ENCODE results near the gene TBC1D16. TPM values are rescaled to one million over a fixed set of nuclear protein-coding genes. Genes with fewer than 3 reads are reported as not detected.
A peak's percentile ranks its signal among the peaks of the same experiment; 100 is the strongest.

TBC1D16 gene
- total RNA-seq, 3 donors from 2014 or later, result 27.1 to 92.2 (median 32.8) TPM

- Histone ChIP-seq H3K36me3 (no peaks in the 10 kb centered on the region), H3K9me3 (no peaks in the 10 kb centered on the region), H3K27ac (peak overlapping the region; percentile 84 to 95), H3K27me3 (no peaks in the 10 kb centered on the region), H3K4me1 (peaks cover 16 to 32% of the 10 kb centered on the region in 2 donors), H3K4me3 (peak overlapping the region in 1 of 3 donors; percentile 37)
- DNase-seq (ENCODE audit: low spot score in 2 of 2), result peak; percentile 87 to 92
- TF ChIP-seq POLR2A (IDR thresholded peaks at IDR 0.05) (no peak), CTCF (IDR thresholded peaks at IDR 0.05) (peak; percentile 7 to 32 (median 16)), POLR2AphosphoS5 (IDR thresholded peaks at IDR 0.05) (peak; percentile 10 to 79 (median 11))
- intact Hi-C loops (cut with DNase I; ENCODE audit: low total_unique reads), result no loop called here
These were observed 4.8 kb downstream of the TBC1D16 start for GRCh38 chr17:80030730-80031410.

GRCh38 chr17:80029258-80029974 is 6.3 kb downstream of the TBC1D16 start:
- intact Hi-C loops (cut with DNase I; ENCODE audit: low total_unique reads), result no loop called here
- H3K4me1 ChIP-seq, result peaks cover 19 to 38% of the 10 kb centered on the region in 2 donors
- no peaks in the 10 kb centered on the region for H3K9me3 ChIP-seq
- peak overlapping the region in 2 of 3 donors; percentile 0 to 38 for H3K4me3 ChIP-seq
- no peaks in the 10 kb centered on the region for H3K27me3 ChIP-seq
- H3K36me3 ChIP-seq, result no peaks in the 10 kb centered on the region
- peak overlapping the region; percentile 84 to 95 for H3K27ac ChIP-seq
- no peak for TF ChIP-seq POLR2A (IDR thresholded peaks at IDR 0.05)
- peak; percentile 18 to 35 (median 21) for TF ChIP-seq CTCF (IDR thresholded peaks at IDR 0.05)
- peak in 2 of 3 donors; percentile 37 to 90 for TF ChIP-seq POLR2AphosphoS5 (IDR thresholded peaks at IDR 0.05)
- peak; percentile 77 to 82 for DNase-seq (ENCODE audit: low spot score in 2 of 2)

DNA sequence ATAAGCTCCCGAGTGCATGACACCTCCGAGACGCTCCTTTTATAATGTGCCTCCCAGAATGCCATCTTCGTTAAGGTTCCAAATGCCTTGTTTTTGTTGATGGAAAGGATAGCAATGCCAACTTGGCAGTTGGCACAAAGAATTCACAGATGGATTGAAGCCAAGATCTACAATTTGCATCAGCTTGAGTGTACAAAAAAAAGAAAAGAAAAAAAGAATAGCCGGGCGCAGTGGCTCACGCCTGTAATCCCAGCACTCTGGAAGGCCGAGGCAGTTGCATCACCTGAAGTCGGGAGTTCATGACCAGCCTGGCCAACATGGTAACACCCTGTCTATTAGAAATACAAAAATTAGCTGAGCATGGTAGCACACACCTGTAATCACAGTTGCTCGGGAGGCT is 7.6 kb downstream of the TBC1D16 start:
- H3K9me3 ChIP-seq, result no peaks in the 10 kb centered on the region
- intact Hi-C loops (cut with DNase I; ENCODE audit: low total_unique reads), result no loop called here
- TF ChIP-seq POLR2A (IDR thresholded peaks at IDR 0.05) (no peak), CTCF (IDR thresholded peaks at IDR 0.05) (no peak), POLR2AphosphoS5 (IDR thresholded peaks at IDR 0.05) (peak in 1 of 3 donors; percentile 35)
- H3K27ac ChIP-seq, result peak overlapping the region; percentile 84 to 95
- DNase-seq (ENCODE audit: low spot score in 2 of 2), result no peak
- H3K27me3 ChIP-seq, result no peaks in the 10 kb centered on the region
- no peak overlapping the region for H3K4me3 ChIP-seq
- H3K4me1 ChIP-seq, result peaks cover 19 to 38% of the 10 kb centered on the region in 2 donors
- no peaks in the 10 kb centered on the region for H3K36me3 ChIP-seq

DNA sequence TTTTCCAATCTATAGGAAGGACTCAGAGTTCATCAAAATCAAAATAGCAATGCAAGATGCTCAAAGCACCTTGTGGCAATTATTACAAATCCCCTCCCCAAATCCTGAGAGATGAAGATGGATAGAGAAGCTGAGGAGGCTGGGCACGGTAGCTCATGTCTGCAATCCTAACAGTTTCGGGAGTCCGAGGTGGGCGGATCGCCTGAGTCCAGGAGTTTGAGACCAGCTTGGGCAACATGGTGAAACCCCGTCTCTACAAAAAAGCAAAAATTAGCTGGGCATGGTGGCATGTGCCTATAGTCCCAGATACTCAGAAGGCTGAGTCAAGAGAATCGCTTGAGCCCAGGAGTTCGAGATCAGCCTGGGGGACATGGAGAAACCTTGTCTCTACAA is 8.6 kb downstream of the TBC1D16 start:
- no peak for DNase-seq (ENCODE audit: low spot score in 2 of 2)
- Histone ChIP-seq H3K27ac (peak overlapping the region in 1 of 2 donors; percentile 62), H3K36me3 (no peaks in the 10 kb centered on the region), H3K4me3 (no peak overlapping the region), H3K27me3 (no peaks in the 10 kb centered on the region), H3K9me3 (no peaks in the 10 kb centered on the region), H3K4me1 (peaks cover 19 to 38% of the 10 kb centered on the region in 2 donors)
- intact Hi-C loops (cut with DNase I; ENCODE audit: low total_unique reads), result no loop called here
- TF ChIP-seq CTCF (IDR thresholded peaks at IDR 0.05) (no peak), POLR2A (IDR thresholded peaks at IDR 0.05) (no peak), POLR2AphosphoS5 (IDR thresholded peaks at IDR 0.05) (no peak)

Data from breast epithelium (tissue), 4 donors.